ENCODE measurements around the gene PRKAG3. TPM values are rescaled to one million over a fixed set of nuclear protein-coding genes. Genes with fewer than 3 reads are reported as not detected.

Gene PRKAG3
- total and polyA plus RNA-seq, 9 of the 15 experiments (the other 6 are each of a cell fraction or from before 2014, with no cell fraction given), result not detected

- TF ChIP-seq ZBTB33 (CRISPR knock-in tag; IDR thresholded peaks at IDR 0.05), result no peak
- no peak for TF ChIP-seq PATZ1 (CRISPR knock-in tag; IDR thresholded peaks at IDR 0.05; ENCODE audit: borderline replicate concordance)
- no peak for TF ChIP-seq NELFE (IDR thresholded peaks at IDR 0.05; ENCODE audit: insufficient read depth, insufficient read length)
- TF ChIP-seq GTF2B (IDR thresholded peaks at IDR 0.05; ENCODE audit: extremely low read depth, insufficient read length), result no peak
- no peak for TF ChIP-seq ZNF586 (CRISPR knock-in tag; conservative IDR thresholded peaks at IDR 0.05)
- no peak for TF ChIP-seq KDM5B (IDR thresholded peaks at IDR 0.05; ENCODE audit: insufficient replicate concordance, low read depth, low read length)
- no peak for TF ChIP-seq ZFX (CRISPR knock-in tag; IDR thresholded peaks at IDR 0.05)
- TF ChIP-seq TAF15 (IDR thresholded peaks at IDR 0.05; ENCODE audit: low read depth, low read length), result no peak
- no peak for TF ChIP-seq TEAD4 (IDR thresholded peaks at IDR 0.05; ENCODE audit: low read length)
- no peak for TF ChIP-seq TEAD4 (CRISPR knock-in tag; IDR thresholded peaks at IDR 0.05; ENCODE audit: borderline replicate concordance)
- no peak for TF ChIP-seq COPS2 (conservative IDR thresholded peaks at IDR 0.05)
Observed at GRCh38 chr2:218855305-218856166, 23.9 kb upstream of the PRKAG3 start (continued).

Data from K562 (cell line).